NCI-H524 (cell line): ENCODE results near the gene CWH43.
"Not testable (repeated sequence)": the region's sequence is repeated elsewhere in the genome, so short reads cannot be mapped to it uniquely, and the experiment has no call there.

Experiments used
- DNase-seq, 2 experiments: peaks; one replicate each; lab custom pipeline; 2025; lab: John Stamatoyannopoulos, UW

The CWH43 gene

DNA sequence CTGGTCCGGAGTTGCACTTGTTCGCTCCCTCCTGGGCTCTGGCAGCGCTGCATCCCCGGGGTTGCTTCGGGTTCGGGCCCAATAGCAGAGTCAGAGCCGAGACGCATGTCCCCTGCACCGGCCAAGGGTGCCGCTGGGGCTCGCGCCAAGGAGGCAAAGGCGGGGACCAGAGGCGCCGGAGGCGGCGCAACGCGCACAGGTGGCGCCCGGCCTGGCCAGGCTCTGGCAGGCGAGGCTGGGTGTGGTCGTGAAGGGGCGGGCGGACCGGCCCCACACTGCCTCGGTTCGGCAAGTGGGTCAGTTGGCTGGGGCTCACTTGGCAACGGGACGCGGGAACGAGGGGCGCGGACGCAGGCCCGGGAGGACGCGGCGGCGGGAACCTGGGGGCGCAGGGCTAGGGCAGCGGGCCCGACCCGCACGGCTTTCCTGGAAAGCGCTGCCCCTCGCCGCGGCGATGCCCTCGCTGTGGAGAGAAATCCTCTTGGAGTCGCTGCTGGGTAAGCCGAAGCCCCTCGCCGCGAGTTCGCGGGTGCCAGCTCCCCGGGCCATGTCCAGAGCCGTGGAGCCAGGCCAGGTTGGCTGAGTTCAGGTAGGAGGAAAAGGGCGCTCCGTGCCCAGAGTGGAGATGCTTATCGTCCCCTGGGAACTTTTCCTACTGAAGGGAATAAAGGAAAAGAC, at the start of gene CWH43:
TSS of gene CWH43 (plus strand) at position 300 of the 678 bp plus-strand sequence. CDS start at position 455, 155 bp downstream.
- DNase-seq = peak; percentile 33 to 50

DNA sequence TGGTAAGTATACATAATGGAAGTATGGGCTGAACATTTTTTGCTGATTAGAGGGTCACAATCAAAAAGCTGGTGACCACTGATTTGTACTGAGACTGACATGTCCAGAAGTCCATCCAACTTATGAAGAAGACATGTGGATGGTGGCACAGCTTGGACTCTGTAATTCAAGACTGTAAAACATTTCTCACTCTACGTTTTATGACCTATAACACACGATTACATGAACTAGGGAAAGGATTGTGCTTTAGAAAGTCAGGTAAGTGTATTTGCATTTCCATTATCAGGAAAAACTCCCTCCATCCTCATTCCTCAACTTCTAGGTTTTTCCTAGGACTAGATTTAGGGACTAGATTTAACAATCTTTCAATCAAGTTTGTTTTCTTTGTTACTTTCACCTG, 49.0 kb upstream of the CWH43 start:
- DNase-seq = no peak

DNA sequence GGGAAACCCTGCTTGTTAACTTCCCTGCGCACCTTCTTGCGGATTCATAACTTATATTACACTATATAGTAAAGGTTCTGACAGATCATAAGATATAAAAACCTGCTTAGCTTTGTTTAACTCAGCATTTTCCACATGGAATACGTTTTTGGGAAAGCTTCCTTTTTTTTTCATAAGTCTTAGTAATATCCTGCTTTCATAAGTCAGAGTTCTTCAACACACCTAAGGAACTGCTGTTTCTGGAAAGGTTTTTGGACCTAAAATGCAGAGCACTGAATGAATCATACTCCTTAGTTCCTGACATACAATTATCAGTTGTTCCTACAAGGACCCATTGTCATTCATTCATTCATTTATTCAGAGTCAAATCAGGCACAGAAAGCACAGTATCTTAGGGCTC, 47.2 kb upstream of the CWH43 start:
- no peak for DNase-seq

DNA sequence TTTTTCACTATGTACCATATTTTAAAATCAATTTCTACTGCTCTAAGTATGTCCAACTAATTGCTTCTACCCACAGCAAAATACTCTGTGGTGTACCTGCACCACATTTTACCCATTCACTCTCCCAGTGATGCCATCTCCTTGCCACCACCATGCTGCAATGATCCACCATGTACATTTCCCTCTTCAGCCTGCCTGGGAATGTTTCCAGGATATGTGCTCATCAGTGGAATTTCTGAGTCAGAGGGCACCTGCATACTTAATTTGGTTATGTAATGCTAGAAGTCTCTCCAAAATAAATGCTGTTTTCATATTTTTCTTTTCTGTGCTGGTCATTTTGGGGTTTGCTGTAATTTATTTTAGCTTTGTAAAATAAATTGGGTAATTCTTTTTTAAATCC, 46.3 kb upstream of the CWH43 start:
- no peak for DNase-seq

DNA sequence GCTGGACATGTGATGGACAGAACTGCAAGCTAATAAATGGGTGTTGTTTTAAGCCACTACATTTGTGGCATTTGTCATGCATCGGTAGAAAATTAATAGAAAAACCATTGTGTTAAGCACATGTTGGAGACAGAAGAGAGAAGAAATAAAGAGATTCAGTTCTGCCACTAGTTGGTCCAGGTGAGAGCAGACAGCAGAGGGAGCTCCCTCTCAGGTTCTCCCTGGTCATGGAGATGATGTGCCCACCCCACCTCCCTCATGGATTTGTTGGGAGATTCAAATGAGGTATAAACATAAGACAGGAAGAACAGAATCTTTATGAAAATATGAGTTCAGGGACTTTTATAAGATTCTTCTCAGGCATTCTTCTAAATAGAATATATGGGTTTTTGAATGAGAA, 42.7 kb upstream of the CWH43 start:
- peak in 1 of 2 experiments; percentile 19 for DNase-seq

DNA sequence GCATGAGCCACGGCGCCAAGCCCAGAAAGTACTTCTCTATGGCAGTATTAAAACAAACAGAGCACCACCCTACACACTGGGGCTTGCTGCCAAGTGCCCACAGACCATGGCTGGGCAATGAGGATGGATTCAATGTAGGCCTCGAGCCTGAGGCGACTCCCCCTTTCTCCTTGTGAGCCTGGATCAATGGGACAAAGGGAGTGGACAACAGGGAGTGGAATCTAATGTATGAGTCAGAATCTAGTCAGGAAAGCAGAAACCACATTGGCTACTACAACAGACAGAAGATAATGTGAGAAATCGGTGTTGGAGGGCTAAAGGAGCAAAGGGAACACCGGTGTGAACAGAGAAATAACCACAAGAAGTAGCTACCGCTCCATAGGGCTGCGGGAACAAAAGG, 41.8 kb upstream of the CWH43 start:
- no peak for DNase-seq

DNA sequence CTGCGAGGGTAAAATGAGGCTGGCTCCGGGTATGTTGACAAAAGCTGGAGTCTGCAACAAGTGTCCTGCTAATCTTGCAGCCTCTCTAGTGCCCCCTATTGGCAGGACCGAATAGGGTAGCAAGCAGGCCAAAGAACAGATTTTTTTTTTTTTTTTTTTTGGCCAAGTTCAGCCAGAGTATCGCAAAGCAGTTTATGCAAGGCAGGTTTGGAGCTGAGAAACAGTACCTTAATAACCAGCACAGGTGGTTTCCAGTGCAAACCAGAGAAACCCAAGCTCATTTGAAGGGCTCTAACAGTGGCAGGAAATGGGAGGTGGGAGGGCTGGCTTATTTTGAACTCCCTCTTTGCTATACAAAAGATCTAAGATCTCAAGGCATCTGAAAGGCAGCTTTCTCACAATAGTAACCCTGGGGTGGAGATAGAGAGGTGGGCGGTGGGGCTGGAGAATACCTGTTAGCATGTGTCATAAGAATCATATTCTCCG, 41.3 kb upstream of the CWH43 start:
- no peak for DNase-seq

DNA sequence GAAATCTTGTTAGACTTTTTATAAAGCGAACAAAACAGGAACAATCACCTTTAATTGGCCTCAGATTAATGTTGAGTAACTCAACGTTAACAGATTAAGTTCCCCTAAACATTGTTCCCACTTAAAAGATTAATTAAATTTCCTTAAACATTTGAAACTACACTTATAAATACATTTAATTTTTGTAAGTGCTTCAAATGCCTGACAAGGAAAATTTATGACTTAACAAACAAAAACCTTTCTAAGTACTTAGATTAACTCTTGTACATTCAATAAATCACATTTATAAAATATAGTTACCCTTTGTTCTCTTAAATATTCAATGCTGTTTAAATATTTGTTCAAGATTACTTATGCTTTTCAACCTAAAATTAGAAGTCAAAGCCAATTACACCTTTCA, 40.1 kb upstream of the CWH43 start:
- no peak for DNase-seq

DNA sequence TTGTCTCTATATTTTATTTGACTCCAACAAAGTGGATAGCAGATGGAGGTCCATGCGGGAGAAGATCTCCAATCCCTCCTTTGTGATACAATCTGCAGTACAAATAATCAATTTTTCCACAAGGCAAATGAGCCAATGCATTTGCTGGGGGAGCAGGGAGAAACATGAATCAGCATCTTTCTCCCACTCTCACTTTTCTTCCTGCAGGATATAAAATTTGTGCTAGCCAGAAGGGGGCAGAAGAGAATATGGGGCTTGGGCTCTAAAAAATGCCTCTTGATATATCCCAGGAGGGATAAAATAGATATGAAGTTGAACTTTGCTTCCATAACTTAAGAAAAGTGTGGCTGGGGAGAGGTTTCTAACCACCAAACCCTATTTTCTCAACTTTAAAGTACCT, 38.3 kb upstream of the CWH43 start:
- DNase-seq = no peak

DNA sequence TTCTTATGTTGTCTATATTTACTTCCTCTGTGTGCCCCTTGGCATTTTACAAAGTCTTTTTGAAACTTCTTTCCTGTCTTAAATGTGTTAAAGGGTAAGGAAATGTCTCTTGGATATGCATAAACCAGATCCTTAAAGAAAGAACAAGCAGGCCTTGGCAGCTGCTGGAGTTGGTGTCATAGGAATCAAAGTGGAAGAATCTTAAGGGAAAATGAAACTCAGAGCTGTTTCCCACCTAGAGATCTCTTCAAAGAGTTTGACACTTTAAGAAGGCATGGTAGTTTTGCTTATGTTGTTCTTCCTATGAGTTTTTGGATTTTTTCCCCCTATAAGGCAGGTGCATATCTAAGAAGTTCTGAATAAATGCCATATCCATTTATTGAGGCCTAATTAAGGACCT, 37.0 kb upstream of the CWH43 start:
- DNase-seq = no peak

DNA sequence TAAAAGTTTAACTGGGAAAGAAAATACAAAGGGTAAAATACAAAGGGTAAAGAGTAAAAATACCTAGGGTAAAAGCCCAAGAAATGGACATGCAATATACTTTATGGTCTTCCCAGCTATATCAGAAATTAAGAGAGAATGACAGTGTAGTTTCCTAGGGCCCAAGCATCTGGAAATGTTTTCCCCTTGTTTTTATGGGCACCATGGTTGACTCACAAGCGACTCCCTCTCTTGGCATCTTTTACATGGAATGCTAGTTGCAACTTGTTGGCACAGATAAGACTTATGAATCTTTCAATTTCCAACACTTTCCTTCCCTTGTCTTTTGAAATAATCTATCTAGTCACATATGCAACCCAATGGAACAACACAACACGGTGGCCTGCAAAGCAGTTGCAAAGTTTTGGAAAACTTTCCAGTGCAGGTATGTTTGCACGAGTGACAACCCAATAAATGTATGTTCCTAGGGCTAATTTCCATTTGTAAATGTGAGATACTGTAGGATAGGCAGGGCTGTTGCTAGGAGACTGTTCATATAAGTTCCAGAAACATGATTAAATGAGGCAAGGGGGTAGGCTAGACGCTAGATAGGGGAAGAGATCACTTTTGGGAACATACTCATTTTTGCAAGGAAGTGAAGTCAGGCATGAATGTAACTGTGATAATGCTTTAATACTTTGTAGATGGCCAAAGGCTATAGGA, 36.4 kb upstream of the CWH43 start:
- no peak for DNase-seq

DNA sequence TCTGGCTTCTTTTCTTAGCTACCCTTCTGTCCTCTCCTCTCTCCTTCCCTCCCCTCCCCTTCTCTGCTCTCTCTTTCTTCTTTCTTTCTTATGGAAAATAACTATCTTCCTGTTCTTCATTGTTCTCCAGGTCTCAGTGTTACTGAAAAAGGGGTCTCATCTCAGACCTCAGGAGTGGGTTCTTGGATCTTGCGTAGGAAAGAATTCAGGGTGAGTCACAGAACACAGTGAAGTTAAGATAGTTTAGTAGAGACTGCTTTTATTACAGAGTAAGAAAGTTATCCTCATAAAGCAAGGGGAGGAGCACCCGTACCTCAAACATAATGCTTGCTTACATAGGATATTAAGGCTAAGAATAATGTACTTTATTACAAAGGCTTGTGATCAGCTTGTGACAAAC, 31.8 kb upstream of the CWH43 start:
- DNase-seq = no peak

DNA sequence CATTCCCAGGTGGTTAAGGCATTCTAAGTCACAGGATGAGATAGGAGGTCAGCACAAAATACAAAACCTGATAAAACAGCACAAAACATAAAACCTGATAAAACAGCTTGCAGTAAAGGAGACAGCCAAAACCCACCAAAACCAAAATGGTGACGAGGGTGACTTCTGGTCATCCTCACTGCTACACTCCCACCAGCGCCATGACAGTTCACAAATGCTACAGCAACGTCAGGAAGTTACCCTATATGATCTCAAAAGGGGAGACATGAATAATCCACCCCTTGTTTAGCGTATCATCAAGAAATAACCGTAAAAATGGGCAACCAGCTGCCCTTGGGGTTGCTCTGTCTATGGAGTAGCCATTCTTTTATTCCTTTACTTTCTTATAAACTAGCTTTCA, 28.7 kb upstream of the CWH43 start:
- not testable (repeated sequence) for DNase-seq

DNA sequence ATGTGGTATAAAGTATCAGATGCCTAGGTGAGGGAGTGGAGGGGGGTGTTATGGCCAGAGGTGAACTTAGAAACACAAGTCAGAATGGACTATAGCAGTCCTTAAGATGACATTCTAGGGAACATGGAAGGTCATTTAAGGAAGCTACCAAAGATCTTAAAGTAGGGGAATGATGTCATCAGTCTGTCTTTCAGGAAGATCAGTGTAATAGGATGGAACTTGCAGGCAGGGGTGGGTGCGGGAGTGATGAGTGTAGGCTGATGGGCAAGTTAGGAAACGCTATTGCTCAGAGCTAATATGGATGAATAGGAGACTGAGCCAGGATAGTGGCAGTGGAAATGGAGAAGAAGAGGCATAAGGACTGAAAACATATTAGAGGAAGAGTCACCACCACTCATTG, 27.5 kb upstream of the CWH43 start:
- no peak for DNase-seq

DNA sequence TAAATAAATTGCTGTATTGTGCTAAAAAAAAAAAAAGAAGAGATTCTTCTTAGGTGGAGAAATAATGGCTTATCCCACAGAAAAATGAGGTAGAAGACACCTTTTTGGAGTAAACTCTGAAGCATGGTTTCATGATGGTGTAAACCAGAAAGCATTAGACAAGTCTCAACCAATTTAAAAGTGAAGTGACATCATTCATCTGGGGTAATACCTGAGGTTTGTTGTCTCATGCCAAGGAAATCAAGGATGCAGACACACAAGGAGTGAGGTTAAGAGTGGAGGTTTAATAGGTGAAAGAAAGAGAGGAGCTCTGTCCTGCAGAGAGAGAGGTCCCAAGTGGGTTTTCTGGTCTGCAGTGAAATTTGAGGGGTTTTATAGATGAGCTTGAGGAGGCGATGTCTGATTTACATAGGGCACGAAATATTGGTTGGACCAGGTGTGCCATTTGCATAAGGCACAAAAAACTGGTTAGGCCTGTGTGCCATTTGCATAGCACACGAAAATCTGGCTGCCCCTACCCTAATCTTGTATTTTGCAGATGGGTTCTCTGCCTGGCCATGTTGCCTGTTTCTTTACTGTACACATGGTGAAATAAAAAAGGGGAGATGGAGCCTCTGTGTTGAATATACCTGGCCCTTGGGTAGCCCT, 25.0 kb upstream of the CWH43 start:
- no peak for DNase-seq

DNA sequence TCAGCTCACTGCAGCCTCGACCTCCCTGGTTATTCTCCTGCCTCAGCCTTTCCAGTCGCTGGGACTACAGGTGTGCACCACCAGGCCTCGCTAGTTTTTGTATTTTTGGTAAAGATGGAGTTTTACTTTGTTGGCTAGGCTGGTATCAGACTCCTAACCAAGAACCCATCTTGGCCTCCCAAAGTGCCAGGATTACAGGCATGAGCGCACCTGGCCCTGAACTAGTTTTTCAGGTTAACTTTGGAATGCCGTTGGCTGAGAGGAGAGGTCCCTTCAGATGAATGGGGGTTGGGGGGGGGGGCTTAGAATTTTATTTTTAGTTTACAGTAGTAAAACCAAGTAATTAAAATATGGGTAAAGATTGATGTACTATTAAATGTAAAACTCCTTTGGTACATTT, 23.4 kb upstream of the CWH43 start:
- no peak for DNase-seq

DNA sequence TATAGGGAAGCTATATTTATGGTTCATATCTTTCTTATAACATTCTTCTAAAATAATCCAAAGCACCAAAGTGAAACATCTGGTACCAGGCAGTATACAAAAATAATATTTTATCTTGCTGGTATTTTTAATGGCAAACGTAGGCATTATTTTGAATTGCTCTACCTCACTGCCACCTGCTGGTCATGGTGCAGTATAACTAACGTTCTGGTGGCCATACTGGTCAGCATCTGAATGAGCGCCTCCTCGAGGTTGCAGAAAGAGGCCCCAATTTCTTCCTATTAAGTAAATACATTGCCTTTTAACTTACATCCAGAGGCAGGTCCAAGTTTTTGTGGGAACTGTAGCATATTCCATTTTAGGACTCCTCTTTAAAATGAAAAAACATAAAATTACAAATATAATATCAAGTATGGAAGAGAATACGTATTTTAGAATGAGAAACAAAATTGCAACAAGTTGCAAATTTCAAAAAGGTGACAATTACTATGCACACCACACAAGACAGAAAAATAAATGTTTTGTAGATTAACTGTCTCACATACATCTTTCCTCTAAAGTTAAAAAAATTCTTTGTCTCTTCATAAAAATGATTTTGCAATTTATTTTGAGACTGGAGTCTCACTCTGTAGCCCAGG, 22.9 kb upstream of the CWH43 start:
- DNase-seq = peak; percentile 78 to 89

DNA sequence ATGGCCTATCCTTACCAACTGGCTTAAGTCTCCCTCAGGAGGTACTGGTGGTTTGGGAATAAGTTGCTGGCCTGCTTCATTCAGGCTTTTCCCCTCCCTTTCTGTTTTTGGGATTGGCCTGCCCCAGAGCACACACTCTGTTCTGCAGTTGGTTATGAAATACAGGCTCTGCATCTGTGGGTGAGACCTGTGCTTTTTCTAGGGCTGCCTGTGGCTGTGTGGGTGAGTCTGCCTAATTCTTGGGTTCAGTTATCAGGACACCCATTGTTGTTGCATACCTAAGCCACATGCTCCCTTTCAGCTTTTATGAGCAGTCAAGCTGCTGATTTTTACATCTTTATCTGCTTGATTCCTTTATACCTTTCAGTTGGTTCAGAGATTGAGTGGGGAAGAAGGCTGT, 19.0 kb upstream of the CWH43 start:
- no peak for DNase-seq

DNA sequence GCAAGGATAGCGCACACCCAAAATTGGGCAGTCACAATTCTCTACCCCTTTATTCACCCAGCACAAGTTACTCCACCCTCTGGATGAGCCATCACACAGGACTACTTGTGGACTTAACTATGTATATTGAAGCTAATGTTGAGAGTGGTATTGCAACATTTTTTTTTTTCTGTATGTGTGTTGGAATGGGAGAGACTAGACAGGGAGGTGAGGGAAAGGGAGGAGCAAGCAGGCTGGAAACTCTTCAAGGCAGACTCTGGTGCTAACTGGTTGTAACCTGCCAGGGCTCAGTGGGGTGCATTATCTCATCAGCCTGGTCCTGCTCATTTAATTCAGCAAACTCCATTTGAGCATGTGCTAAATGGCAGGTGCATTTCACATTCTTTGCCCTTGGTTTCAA, 18.4 kb upstream of the CWH43 start:
- no peak for DNase-seq

DNA sequence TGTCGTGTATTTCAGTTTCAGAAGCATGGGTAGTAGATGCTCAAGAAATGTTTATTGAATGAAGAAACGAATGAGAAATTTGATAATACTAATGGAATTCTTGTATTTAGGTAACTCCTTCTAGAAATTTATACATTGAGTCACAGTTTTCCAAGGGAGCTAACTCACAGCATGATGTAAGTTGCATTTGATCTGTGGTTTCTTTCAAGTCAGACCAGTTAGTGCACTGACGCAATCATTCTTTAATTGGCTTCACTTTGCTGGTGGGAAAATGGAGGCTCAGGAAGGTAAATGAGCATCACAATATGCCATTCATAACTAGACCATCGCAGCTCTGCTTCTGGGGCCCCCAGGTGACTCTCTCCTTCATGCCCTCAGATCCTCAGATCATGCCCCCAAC, 17.3 kb upstream of the CWH43 start:
- DNase-seq = no peak

DNA sequence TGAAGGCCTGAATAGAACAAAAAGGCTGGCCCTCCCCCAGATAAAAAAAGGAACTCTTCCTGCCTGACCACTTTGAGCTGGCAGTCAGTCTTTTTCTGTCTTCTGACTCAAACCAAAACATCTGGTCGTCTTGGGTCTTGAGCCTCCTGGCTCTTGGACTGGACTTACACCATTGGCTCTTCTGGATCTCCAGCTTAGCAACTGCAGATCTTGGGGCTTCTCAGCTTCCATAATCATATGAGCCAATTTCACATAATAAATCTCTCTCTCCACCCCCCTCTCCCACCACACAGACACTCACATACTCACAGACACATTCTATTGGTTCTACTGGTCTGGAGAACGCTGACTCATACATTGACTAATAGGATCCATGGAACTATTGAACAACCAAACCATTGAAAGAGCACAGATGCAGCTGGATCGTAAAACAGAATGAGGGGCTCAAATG, 15.6 kb upstream of the CWH43 start:
- no peak for DNase-seq

DNA sequence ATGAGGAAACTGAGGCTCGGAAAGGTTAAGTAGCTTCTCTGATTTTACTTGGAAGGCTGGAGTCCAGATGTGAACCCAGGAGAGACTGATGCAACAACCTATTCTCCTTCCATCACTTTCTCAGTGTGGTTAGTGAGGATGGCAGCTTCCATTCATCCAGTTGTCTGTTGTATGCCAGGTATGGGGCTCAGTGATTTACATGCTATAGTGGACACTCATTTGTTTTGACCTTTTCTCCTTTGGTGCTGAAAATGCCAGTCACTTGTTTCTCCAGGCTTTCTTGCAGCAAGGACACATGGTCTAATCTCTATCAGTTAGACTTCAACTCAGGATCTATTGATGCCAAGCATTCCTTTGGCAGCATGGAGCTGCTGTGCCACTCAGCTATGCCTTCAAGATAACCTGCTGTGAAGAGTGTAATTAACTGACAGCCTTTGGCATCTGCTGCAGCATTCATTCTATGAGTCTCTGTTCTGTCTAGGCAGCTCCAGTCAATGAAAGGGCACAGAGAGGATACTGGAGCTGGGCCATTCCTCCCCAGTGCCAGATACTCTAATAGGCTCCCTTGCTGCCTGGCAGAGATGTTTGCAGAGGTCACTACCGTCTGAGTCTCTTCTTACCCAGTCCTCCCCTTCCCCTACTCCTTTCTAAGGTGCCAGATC, 11.0 kb upstream of the CWH43 start:
- no peak for DNase-seq
